Measurements from ENCODE around the gene C9orf152.

Gene C9orf152

GRCh38 chr9:110157823-110158664, 49.9 kb downstream of the C9orf152 start:
- peak overlapping the region; percentile 76 for H3K27ac ChIP-seq
- TF ChIP-seq CTCF (conservative IDR thresholded peaks at IDR 0.05): no peak

- H3K27ac ChIP-seq: peak overlapping the region; percentile 76
- TF ChIP-seq CTCF (conservative IDR thresholded peaks at IDR 0.05): no peak
Measured at GRCh38 chr9:110156902-110157301, 51.1 kb downstream of the C9orf152 start.

GRCh38 chr9:110156416-110156815, 51.5 kb downstream of the C9orf152 start:
- peak overlapping the region; percentile 76; the same call in 1 of the 2 replicates for H3K27ac ChIP-seq
- no peak for TF ChIP-seq CTCF (conservative IDR thresholded peaks at IDR 0.05)

GRCh38 chr9:110155751-110156150, 52.2 kb downstream of the C9orf152 start:
- no peak overlapping the region for H3K27ac ChIP-seq
- TF ChIP-seq CTCF (conservative IDR thresholded peaks at IDR 0.05): no peak

- H3K27ac ChIP-seq: no peak overlapping the region
- no peak for TF ChIP-seq CTCF (conservative IDR thresholded peaks at IDR 0.05)
Measured at GRCh38 chr9:110153431-110153830, 54.5 kb downstream of the C9orf152 start.

GRCh38 chr9:110152704-110153374, 55.1 kb downstream of the C9orf152 start:
- peak; percentile 92 for TF ChIP-seq CTCF (conservative IDR thresholded peaks at IDR 0.05)
- H3K27ac ChIP-seq: peak overlapping the region; percentile 60; the same call in 1 of the 2 replicates

All from VCaP (cell line).